HuH-7 (cell line): ENCODE measurements around the gene SEPTIN14.
"Not testable (repeated sequence)": the region's sequence is repeated elsewhere in the genome, so short reads cannot be mapped to it uniquely, and the experiment has no call there.

ENCODE experiments used
- DNase-seq: peaks from one replicate; pipeline ENCODE4 v3.0.0; 2011; ENCODE audit warnings: low spot score

Gene SEPTIN14

GRCh38 chr7:55862652-55863051 is at the start of gene SEPTIN14:
Gene SEPTIN14, minus strand, starts transcription at chr7:55862752. Its CDS starts 756 bp downstream, at chr7:55861996.
- DNase-seq, result not testable (repeated sequence)

- DNase-seq, result no peak
Measured at GRCh38 chr7:55903985-55904759, 41.6 kb upstream of the SEPTIN14 start.

- not testable (repeated sequence) for DNase-seq
Measured at GRCh38 chr7:55901059-55901458, 38.5 kb upstream of the SEPTIN14 start.

- no peak for DNase-seq
Measured at GRCh38 chr7:55898287-55898686, 35.7 kb upstream of the SEPTIN14 start.

GRCh38 chr7:55895021-55895420 is 32.5 kb upstream of the SEPTIN14 start:
- DNase-seq, result no peak

- no peak for DNase-seq
Measured at GRCh38 chr7:55893940-55894339, 31.4 kb upstream of the SEPTIN14 start.

GRCh38 chr7:55888378-55888777 is 25.8 kb upstream of the SEPTIN14 start:
- DNase-seq, result not testable (repeated sequence)

- DNase-seq, result peak; percentile 36
Measured at GRCh38 chr7:55887821-55888247, 25.3 kb upstream of the SEPTIN14 start.

- DNase-seq, result no peak
Measured at GRCh38 chr7:55884321-55884720, 21.8 kb upstream of the SEPTIN14 start.

- no peak for DNase-seq
Measured at GRCh38 chr7:55878691-55879090, 16.1 kb upstream of the SEPTIN14 start.

GRCh38 chr7:55877308-55877707 is 14.8 kb upstream of the SEPTIN14 start:
- no peak for DNase-seq

GRCh38 chr7:55873765-55874164 is 11.2 kb upstream of the SEPTIN14 start:
- DNase-seq, result no peak

- DNase-seq, result no peak
Measured at GRCh38 chr7:55871932-55872485, 9.5 kb upstream of the SEPTIN14 start.

- DNase-seq, result not testable (repeated sequence)
Measured at GRCh38 chr7:55868989-55869388, 6.4 kb upstream of the SEPTIN14 start.

GRCh38 chr7:55845164-55845563 is 17.4 kb downstream of the SEPTIN14 start:
- DNase-seq, result not testable (repeated sequence)

GRCh38 chr7:55838595-55838994 is 24.0 kb downstream of the SEPTIN14 start:
- DNase-seq, result no peak

- no peak for DNase-seq
Measured at GRCh38 chr7:55827577-55827976, 35.0 kb downstream of the SEPTIN14 start.

GRCh38 chr7:55818686-55819085 is 43.9 kb downstream of the SEPTIN14 start:
- DNase-seq, result no peak

- DNase-seq, result not testable (repeated sequence)
Measured at GRCh38 chr7:55797260-55797659, 65.3 kb downstream of the SEPTIN14 start.

GRCh38 chr7:55794527-55794926 is 68.0 kb downstream of the SEPTIN14 start:
- DNase-seq, result no peak

GRCh38 chr7:55792048-55792447 is 70.5 kb downstream of the SEPTIN14 start:
- DNase-seq, result no peak

- DNase-seq, result no peak
Measured at GRCh38 chr7:55787796-55788195, 74.8 kb downstream of the SEPTIN14 start.

- no peak for DNase-seq
Measured at GRCh38 chr7:55786901-55787300, 75.7 kb downstream of the SEPTIN14 start.

GRCh38 chr7:55785444-55785843 is 77.1 kb downstream of the SEPTIN14 start:
- not testable (repeated sequence) for DNase-seq
